Activated T-cell treated with anti-CD3 and anti-CD28 coated beads, Interleukin-2, amount 50 U/mL, for 1 hour (primary cell): ENCODE data around the gene CLEC2L.

Experiments
- DNase-seq: peaks from one replicate; pipeline ENCODE4 v3.0.0-alpha.2; 2020

Gene CLEC2L

DNA sequence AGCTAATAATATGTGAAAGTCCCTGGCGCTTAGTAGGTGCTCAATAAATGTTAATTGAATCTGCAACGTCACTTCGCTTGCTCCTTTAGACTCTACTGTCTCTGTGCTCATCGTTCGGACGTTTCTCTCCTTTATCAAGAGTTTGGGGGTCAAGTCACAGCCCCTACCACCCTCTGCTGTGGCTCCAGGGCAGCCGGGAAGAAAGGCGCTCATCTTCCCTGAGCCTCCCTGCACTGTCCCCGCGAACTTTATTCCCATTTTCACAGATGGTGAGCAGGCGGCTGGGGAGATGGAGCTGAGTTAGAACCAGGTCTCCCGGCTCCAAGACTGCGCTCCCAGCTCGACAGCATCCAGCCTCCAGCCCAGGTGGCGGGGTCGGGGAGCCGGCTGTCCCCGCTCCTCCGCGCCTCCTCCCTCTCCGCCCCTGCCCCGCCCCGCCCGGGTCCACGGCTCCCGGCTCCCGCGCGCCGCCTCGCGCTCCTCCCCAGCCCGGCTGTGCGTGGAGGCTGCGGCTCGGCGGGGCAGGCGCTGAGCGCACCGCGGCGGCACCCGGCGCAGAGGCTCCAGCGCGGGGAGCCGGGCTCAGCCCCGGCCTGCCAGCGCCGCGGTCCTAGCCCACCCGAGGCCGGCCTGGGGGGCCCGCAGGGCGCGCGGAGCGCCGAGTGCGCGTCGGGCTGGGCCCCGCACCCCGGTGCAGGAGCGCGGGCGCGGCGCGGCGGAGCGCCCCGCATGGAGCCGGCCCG, at the start of gene CLEC2L:
CLEC2L (plus strand) TSS at position 487 of the 743 bp plus-strand sequence; CDS start at position 730, 243 bp downstream.
- DNase-seq: no peak

GRCh38 chr7:139476139-139476538, 47.3 kb upstream of the CLEC2L start:
- DNase-seq: no peak

DNA sequence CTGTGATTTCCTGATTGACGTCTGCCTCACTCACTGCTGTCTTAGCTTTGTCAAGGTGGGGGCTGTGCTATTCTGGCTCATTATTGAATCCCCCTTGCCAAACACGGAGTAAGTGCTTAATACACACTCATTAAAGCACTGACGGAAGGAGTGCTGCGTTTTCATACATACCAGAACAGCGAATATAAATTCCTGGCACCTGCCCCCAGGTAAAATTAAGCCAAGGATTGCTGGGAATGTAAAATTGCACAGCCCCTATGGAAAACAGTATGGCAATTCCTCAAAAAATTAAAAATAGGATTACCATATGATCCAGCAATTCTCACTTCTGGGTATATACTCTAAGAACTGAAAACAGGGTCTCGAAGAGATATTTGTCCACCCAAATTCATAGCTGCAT, 46.6 kb upstream of the CLEC2L start:
- DNase-seq: no peak

DNA sequence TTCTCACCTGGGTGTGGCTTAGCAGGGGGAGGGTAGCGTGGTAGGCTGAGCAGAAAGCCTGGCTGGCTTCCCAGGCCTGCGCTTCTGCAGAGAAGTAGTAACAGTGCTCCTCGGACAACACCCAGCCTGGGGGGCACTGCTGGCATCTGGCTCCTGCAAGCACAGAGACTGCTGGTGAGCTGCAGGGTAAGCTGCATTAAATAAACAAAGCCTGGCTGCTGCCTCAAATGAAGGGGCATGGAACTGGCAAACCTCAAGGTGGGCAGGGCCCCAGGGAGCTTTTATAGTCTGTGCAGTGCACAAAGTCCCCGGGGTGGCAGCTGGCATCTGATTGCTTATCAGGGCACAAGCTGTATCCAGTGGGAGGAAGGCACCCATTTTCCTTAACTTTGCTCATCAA, 43.9 kb upstream of the CLEC2L start:
- no peak for DNase-seq

- DNase-seq: no peak
Measured at GRCh38 chr7:139481364-139481763, 42.1 kb upstream of the CLEC2L start.

GRCh38 chr7:139482122-139482521, 41.4 kb upstream of the CLEC2L start:
- DNase-seq: no peak

GRCh38 chr7:139482662-139483466, 40.6 kb upstream of the CLEC2L start:
- DNase-seq: peak; percentile 27

GRCh38 chr7:139487366-139488080, 36.0 kb upstream of the CLEC2L start:
- no peak for DNase-seq

- no peak for DNase-seq
Measured at GRCh38 chr7:139488810-139489209, 34.7 kb upstream of the CLEC2L start.

- no peak for DNase-seq
Measured at GRCh38 chr7:139490130-139490529, 33.4 kb upstream of the CLEC2L start.

GRCh38 chr7:139492293-139492692, 31.2 kb upstream of the CLEC2L start:
- no peak for DNase-seq

- DNase-seq: no peak
Measured at GRCh38 chr7:139494835-139495579, 28.5 kb upstream of the CLEC2L start.

DNA sequence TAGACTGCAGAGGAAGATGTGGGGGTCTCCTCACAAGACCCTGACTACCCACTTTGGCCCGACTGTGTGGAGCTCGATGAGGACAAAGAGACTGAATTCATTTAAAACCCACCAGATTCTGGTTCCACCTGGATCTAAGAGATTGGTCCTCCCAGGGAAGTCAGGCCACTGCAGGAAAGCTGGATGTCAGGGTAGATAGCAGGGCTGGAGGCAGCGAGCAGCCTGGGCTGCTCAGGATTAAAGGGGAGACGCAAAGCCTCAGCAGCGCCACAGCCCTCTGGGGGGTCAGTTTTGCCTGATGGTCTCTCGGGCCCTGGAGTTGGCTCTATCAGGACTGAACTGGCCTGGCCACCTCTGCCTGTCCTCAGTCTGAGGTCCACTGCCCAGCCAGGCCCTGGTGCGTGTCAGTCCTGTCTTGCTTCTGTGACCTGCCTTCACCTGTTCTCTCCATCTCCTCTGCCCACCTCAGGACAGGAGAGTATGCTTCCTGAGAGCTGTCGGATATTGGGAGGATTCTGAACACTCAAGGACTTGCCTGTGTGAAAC, 27.8 kb upstream of the CLEC2L start:
- DNase-seq: no peak

GRCh38 chr7:139496528-139496927, 27.0 kb upstream of the CLEC2L start:
- no peak for DNase-seq

- no peak for DNase-seq
Measured at GRCh38 chr7:139500770-139501138, 22.7 kb upstream of the CLEC2L start.

DNA sequence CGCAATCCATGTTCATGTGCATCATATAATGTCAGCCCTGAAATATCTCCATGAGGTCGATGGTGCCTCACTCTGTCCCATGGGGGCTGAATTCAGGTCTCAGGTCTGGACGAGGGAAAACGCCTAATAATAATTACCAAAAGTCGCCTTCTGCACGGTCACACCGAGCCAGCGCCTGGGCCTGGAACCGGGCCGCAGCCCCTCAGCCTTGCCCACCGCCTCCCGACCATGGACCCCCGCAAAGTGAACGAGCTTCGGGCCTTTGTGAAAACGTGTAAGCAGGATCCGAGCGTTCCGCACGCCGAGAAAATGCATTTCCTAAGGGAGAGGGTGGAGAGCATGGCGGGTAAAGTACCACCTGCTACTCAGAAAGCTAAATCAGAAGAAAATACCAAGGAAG, 21.3 kb upstream of the CLEC2L start:
- DNase-seq: no peak

GRCh38 chr7:139505563-139505962, 17.9 kb upstream of the CLEC2L start:
- DNase-seq: no peak

DNA sequence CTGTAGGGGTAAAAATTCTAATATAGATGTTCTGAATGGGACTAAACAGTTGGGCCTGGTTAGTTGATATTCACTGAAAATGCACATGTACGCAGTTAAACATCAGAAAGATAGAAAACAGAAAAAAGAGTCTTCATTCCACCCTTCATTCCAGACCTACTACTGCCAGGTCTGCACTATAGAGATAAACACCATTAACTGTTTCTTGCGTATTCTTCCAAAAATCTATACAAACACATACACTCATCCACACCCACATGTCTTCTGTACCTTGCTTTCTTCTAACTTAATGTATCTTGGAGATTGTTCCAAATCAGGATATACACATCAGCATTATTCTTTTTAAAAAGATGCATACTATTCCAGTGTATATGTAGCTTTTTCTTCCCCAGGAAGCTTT, 13.9 kb upstream of the CLEC2L start:
- no peak for DNase-seq

- no peak for DNase-seq
Measured at GRCh38 chr7:139511315-139511714, 12.2 kb upstream of the CLEC2L start.

DNA sequence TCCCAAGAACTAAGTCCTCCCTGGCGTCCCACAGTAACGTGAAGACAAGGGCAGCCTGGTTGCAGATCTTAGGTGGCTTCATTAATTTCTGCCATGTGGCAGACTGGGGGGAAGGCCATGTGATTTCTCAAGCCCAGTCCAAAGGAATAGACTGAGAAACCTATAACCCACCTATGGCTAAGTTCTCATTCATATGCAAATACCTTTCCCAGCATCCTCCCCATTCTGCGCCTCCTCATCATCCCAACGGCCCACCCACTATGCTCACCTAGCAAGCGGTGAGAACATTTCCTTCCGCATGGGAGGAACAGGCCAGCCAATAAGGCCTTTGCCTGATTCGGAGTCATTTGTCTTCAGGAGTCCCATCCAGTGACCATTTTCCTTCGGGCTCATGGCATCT, 8.2 kb upstream of the CLEC2L start:
- DNase-seq: no peak

DNA sequence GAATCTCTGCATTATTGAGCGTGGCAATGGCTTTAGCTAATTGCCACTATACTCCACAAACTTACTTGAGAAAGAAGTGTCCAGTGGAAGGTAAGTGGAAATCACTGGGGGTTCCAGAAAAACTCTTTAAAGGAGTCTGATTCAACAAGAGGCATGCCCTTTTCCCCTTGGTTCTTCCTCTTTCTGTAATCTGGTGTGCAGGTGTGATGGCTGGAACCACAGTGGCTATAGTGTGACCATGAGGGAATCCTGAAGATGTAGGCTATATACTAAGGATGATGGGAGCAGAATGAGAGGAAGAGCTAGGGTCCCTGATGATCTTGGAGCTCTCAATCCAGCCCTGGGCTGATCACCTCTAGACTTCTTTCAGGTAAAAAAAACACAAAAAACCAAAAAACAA, 2.0 kb upstream of the CLEC2L start:
- DNase-seq: no peak

DNA sequence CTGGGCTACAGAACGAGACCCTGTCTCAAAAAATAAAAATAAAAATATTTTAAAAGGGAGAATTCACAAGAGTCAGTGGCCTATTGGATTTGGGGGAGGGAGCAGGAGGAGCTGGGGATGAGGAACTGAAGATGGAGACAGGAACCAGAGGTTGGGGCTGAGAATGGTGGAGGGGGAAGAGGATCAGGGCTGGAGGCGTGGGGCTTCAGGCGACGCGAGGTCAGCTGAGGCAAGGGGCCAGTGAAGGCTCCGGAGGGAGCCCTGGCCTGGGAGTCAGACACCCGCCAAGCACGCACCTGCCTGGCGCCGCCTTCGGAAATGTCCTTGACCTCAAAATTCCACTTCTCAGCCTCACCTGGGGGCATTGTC, 671 bp upstream of the CLEC2L start:
- DNase-seq: no peak
